Liver (tissue), 9 donors: ENCODE results near the gene MAP2K3. TPM values are rescaled to one million over a fixed set of nuclear protein-coding genes. Genes with fewer than 3 reads are reported as not detected.

Experiments used
- DNase-seq: peaks from one replicate; pipeline ENCODE4 v3.0.0-alpha.2; 2017; ENCODE audit warnings: low spot score
- H3K27ac ChIP-seq, 2 donors: one replicate each; pipeline ENCODE4 v1.7.0; 2013; ENCODE audit warnings: inconsistent platforms in 2 of 2, low read length in 2 of 2, control low read depth in 1 of 2, low read depth in 1 of 2, mild to moderate bottlenecking in 1 of 2
- H3K27me3 ChIP-seq, 4 donors: one replicate each; pipeline versions ENCODE4 v1.6.1 to v1.7.0; 2013; ENCODE audit warnings: low read length in 3 of 4, inconsistent platforms in 1 of 4, mild to moderate bottlenecking in 1 of 4, moderate library complexity in 1 of 4; ENCODE audit not compliant: control insufficient read depth in 4 of 4, insufficient read depth in 4 of 4
- H3K36me3 ChIP-seq, 4 donors: one replicate each; pipeline versions ENCODE4 v1.6.1 to v1.7.0; 2013; ENCODE audit warnings: low read length in 3 of 4, mild to moderate bottlenecking in 3 of 4, low read depth in 1 of 4, moderate library complexity in 1 of 4; ENCODE audit not compliant: control insufficient read depth in 4 of 4, insufficient read depth in 3 of 4
- H3K4me1 ChIP-seq, 4 donors: one replicate each; pipeline versions ENCODE4 v1.6.1 to v1.7.0; 2013; ENCODE audit warnings: low read length in 3 of 4, mild to moderate bottlenecking in 3 of 4, moderate library complexity in 1 of 4; ENCODE audit not compliant: control insufficient read depth in 4 of 4, insufficient read depth in 4 of 4
- H3K4me3 ChIP-seq, 3 donors: one replicate each; pipeline versions ENCODE4 v1.6.1 to v1.7.0; 2013; ENCODE audit warnings: low read length in 3 of 3, control low read depth in 1 of 3, low read depth in 1 of 3, mild to moderate bottlenecking in 1 of 3
- H3K9ac ChIP-seq, 2 donors: one replicate each; pipeline ENCODE4 v1.7.0; 2013; ENCODE audit warnings: low read length in 2 of 2, mild to moderate bottlenecking in 2 of 2, moderate library complexity in 2 of 2, control low read depth in 1 of 2, low read depth in 1 of 2
- H3K9me3 ChIP-seq, 4 donors: one replicate each; pipeline versions ENCODE4 v1.6.1 to v1.7.0; 2013; ENCODE audit warnings: low read length in 3 of 4; ENCODE audit not compliant: control insufficient read depth in 4 of 4
- CTCF ChIP-seq: fragments of 150-350 bp; IDR thresholded peaks from 2 replicates; pipeline ENCODE4 v1.5.1; 2017; ENCODE audit warnings: improper control_type of control experiment, low read depth, low read length; ENCODE audit not compliant: missing input control
- EGR1 ChIP-seq, 2 donors: IDR thresholded peaks; 2 replicates each; pipeline ENCODE4 v1.6.1; 2016 to 2018; ENCODE audit warnings: antibody characterized with exemption in 2 of 2, low read depth in 2 of 2
- GABPA ChIP-seq, 2 donors: IDR thresholded peaks in 1 of 2; conservative IDR thresholded peaks in 1 of 2; 2 replicates each; pipeline ENCODE4 v1.6.1; 2016; ENCODE audit warnings: antibody characterized with exemption in 2 of 2, mild to moderate bottlenecking in 1 of 2, moderate library complexity in 1 of 2
- HNF4G ChIP-seq: IDR thresholded peaks from 2 replicates; pipeline ENCODE4 v1.6.1; 2016; ENCODE audit warnings: antibody characterized with exemption
- JUND ChIP-seq, 2 donors: IDR thresholded peaks; 2 replicates each; pipeline ENCODE4 v1.6.1; 2016; ENCODE audit warnings: antibody characterized with exemption in 2 of 2
- NR2F2 ChIP-seq: IDR thresholded peaks from 2 replicates; pipeline ENCODE4 v1.6.1; 2016; ENCODE audit warnings: antibody characterized with exemption
- REST ChIP-seq: IDR thresholded peaks from 2 replicates; pipeline ENCODE4 v1.6.1; 2016; ENCODE audit warnings: antibody characterized with exemption, mild to moderate bottlenecking
- SP1 ChIP-seq: IDR thresholded peaks from 2 replicates; pipeline ENCODE4 v1.6.1; 2018; ENCODE audit warnings: antibody characterized with exemption, mild to moderate bottlenecking
- YY1 ChIP-seq: IDR thresholded peaks from 2 replicates; pipeline ENCODE4 v1.6.1; 2016; ENCODE audit warnings: antibody characterized with exemption, mild to moderate bottlenecking
- ZBTB33 ChIP-seq: IDR thresholded peaks from 2 replicates; pipeline ENCODE4 v1.6.1; 2016; ENCODE audit warnings: antibody characterized with exemption
- WGBS: extraction: QIAGEN DNeasy Blood & Tissue Kit; methylation state at CpG from one replicate; pipeline ENCODE4 v1.1.7; 2013; 5-methylcytosine and 5-hydroxymethylcytosine counted together
- polyA plus RNA-seq, 2 donors: library from polyadenylated mRNA; stranded (reverse) in 1 of 2; unstranded in 1 of 2; fragments of 200-250 nt in 1 of 2; fragments of >200 nt in 1 of 2; fragmentation: Nextera tagmentation in 1 of 2; extraction: Ambion mirVana in 1 of 2; gene quantifications; one replicate each; pipeline versions ENCODE4 v1.2.1 to v1.2.3, GENCODE V29; 2013 to 2015
- total RNA-seq, 2 donors: library from RNA; depleted of rRNA; stranded (reverse); fragments of >200 nt; gene quantifications; one replicate each; pipeline ENCODE4 v1.2.3, GENCODE V29; 2014
- donor health status: healthy.
- donor health status: healthy.
- donor health status: healthy.
- donor health status: healthy.
- donor health status: healthy.

MAP2K3 gene
- total and polyA plus RNA-seq, 4 donors = 21.6 to 88.4 (median 30.5) TPM

GRCh38 chr17:21302711-21303425 is 18.4 kb downstream of the MAP2K3 start:
- Histone ChIP-seq H3K4me1 (no peaks in the 10 kb centered on the region), H3K27ac (no peak overlapping the region), H3K27me3 (no peaks in the 10 kb centered on the region), H3K4me3 (no peak overlapping the region), H3K9me3 (no peaks in the 10 kb centered on the region), H3K36me3 (peaks cover 3 to 75% (median 42%) of the 10 kb centered on the region in 4 donors), H3K9ac (no peak overlapping the region)
- 70% methylated on average over 21 of the region's 21 CpGs for WGBS
- no peak for TF ChIP-seq SP1
- DNase-seq = no peak

- Histone ChIP-seq H3K9ac (no peak overlapping the region), H3K36me3 (peaks cover 4 to 73% (median 44%) of the 10 kb centered on the region in 4 donors), H3K4me3 (no peak overlapping the region), H3K9me3 (no peaks in the 10 kb centered on the region), H3K27ac (no peak overlapping the region), H3K4me1 (no peaks in the 10 kb centered on the region), H3K27me3 (no peaks in the 10 kb centered on the region)
- TF ChIP-seq NR2F2 (no peak), CTCF (no peak), HNF4G (no peak), JUND (IDR thresholded peaks at IDR 0.05) (no peak), YY1 (no peak), REST (no peak), GABPA (IDR thresholded peaks at IDR 0.05 in 1 of 2, conservative IDR thresholded peaks at IDR 0.05 in 1 of 2) (no peak), EGR1 (IDR thresholded peaks at IDR 0.05; ENCODE audit: low read depth in 2 of 2) (no peak), ZBTB33 (no peak)
- no peak for DNase-seq
- WGBS = 90% methylated on average over 8 of the region's 8 CpGs
These were observed 19.0 kb downstream of the MAP2K3 start for GRCh38 chr17:21303441-21304065.
